B cell (primary cell): ENCODE data around the gene PKMYT1. TPM values are rescaled to one million over a fixed set of nuclear protein-coding genes. Genes with fewer than 3 reads are reported as not detected.
"Not testable (repeated sequence)": the region's sequence is repeated elsewhere in the genome, so short reads cannot be mapped to it uniquely, and the experiment has no call there.

Experiments used
- ATAC-seq: fragments of 200-7000 bp; cut with Tn5 transposase; one replicate; pipeline ENCODE4 v1.10.0; 2021; ENCODE audit warnings: low read depth, mild to moderate bottlenecking, moderate number of reproducible peaks, moderate library complexity
- CTCF ChIA-PET: fragments of 350-600 bp; sonication (Branson Sonifier 250); formaldehyde crosslinking; loops from one replicate; lab custom pipeline; 2021; ENCODE audit warnings: antibody characterized with exemption, inconsistent platforms; lab: Charles Lee
- POLR2A ChIA-PET: fragments of 350-600 bp; sonication (Branson Sonifier 250); formaldehyde crosslinking; loops from one replicate; lab custom pipeline; 2021; ENCODE audit warnings: antibody characterized with exemption; lab: Charles Lee
- DNase-seq: peaks from one replicate; pipeline ENCODE4 v3.0.0; 2013
- H2AFZ ChIP-seq: 2 replicates; pipeline ENCODE4 v1.6.1; 2012; ENCODE audit warnings: mild to moderate bottlenecking, low read depth, low read length; ENCODE audit not compliant: insufficient read depth, poor library complexity, severe bottlenecking
- H3K27ac ChIP-seq, 2 donors: 1 replicate in 1 of 2; 2 replicates in 1 of 2; pipeline ENCODE4 v1.5.1; 2012 to 2013; ENCODE audit warnings: low read length in 2 of 2, mild to moderate bottlenecking in 2 of 2, moderate library complexity in 1 of 2
- H3K27me3 ChIP-seq, 4 experiments: fragments of 200-600 bp in 1 of 4; sonication (generic) in 1 of 4; replicated peaks in 1 of 4; 1 replicate in 2 of 4; 2 replicates in 2 of 4; pipeline versions ENCODE4 v1.6.1 to v1.7.0; 2013 to 2016; ENCODE audit warnings: low read length in 3 of 4, mild to moderate bottlenecking in 2 of 4, mixed read lengths in 1 of 4, moderate library complexity in 1 of 4; ENCODE audit not compliant: insufficient read depth in 4 of 4, control insufficient read depth in 3 of 4; ENCODE audit errors: control extremely low read depth in 1 of 4
- H3K36me3 ChIP-seq, 2 experiments: replicated peaks in 1 of 2; 1 replicate in 1 of 2; 2 replicates in 1 of 2; pipeline versions ENCODE4 v1.6.1 to v1.7.1; 2013; ENCODE audit warnings: low read length in 1 of 2; ENCODE audit not compliant: insufficient read depth in 2 of 2, control insufficient read depth in 1 of 2; ENCODE audit errors: control extremely low read depth in 1 of 2, extremely low read depth in 1 of 2
- H3K4me1 ChIP-seq, 2 donors: fragments of 200-600 bp in 1 of 2; sonication (generic) in 1 of 2; 1 replicate in 1 of 2; 2 replicates in 1 of 2; pipeline versions ENCODE4 v1.5.1 to v1.6.1; 2013 to 2017; ENCODE audit warnings: low read length in 2 of 2; ENCODE audit not compliant: control insufficient read depth in 2 of 2, insufficient read depth in 2 of 2
- H3K4me2 ChIP-seq: replicated peaks from 2 replicates; pipeline ENCODE3; 2012; ENCODE audit warnings: mild to moderate bottlenecking, low read depth, low read length; ENCODE audit not compliant: poor library complexity, severe bottlenecking
- H3K4me3 ChIP-seq, 5 experiments: fragments of 200-600 bp in 1 of 5; sonication (generic) in 1 of 5; 1 replicate in 3 of 5; 2 replicates in 2 of 5; pipeline versions ENCODE4 v1.5.1 to v1.7.0; 2011 to 2016; ENCODE audit warnings: low read length in 4 of 5, mild to moderate bottlenecking in 4 of 5, low read depth in 2 of 5, control low read depth in 1 of 5, moderate library complexity in 1 of 5; ENCODE audit not compliant: insufficient read depth in 1 of 5; ENCODE audit errors: control extremely low read depth in 1 of 5, extremely low read depth in 1 of 5
- H3K79me2 ChIP-seq: fragments of 200-600 bp; sonication (generic); one replicate; pipeline ENCODE4 v1.6.0; 2016; ENCODE audit warnings: low read length; ENCODE audit not compliant: control insufficient read depth, insufficient read depth
- H3K9ac ChIP-seq: fragments of 200-600 bp; sonication (generic); 2 replicates; pipeline ENCODE4 v1.6.1; 2017; ENCODE audit warnings: mild to moderate bottlenecking, low read length, moderate library complexity
- H3K9me3 ChIP-seq, 3 donors: one replicate each; pipeline versions ENCODE4 v1.6.1 to v1.7.1; 2013; ENCODE audit warnings: low read length in 2 of 3; ENCODE audit not compliant: control insufficient read depth in 2 of 3, insufficient read depth in 1 of 3; ENCODE audit errors: control extremely low read depth in 1 of 3
- H4K20me1 ChIP-seq: 2 replicates; pipeline ENCODE4 v1.6.0; 2012; ENCODE audit warnings: mild to moderate bottlenecking, low read length; ENCODE audit not compliant: insufficient read depth, control insufficient read depth, poor library complexity, severe bottlenecking
- H3K27ac Mint-ChIP-seq: one replicate; pipeline ENCODE4 v1.8.0; 2021; ENCODE audit warnings: mixed read lengths
- H3K27me3 Mint-ChIP-seq: one replicate; pipeline ENCODE4 v1.8.0; 2021; ENCODE audit warnings: mixed read lengths
- H3K4me1 Mint-ChIP-seq: one replicate; pipeline ENCODE4 v1.8.0; 2021; ENCODE audit warnings: mixed read lengths
- H3K4me3 Mint-ChIP-seq: one replicate; pipeline ENCODE4 v1.8.0; 2021; ENCODE audit warnings: mixed read lengths
- H3K9me3 Mint-ChIP-seq: one replicate; pipeline ENCODE4 v1.8.0; 2022; ENCODE audit warnings: mixed read lengths; ENCODE audit not compliant: insufficient read depth
- CTCF ChIP-seq: fragments of 200-600 bp; IDR thresholded peaks from one replicate; pipeline ENCODE4 v1.8.0; 2022; ENCODE audit warnings: antibody characterized with exemption, mild to moderate bottlenecking
- EZH2 ChIP-seq: IDR thresholded peaks from 2 replicates; pipeline ENCODE4 v1.6.1; 2012; ENCODE audit warnings: borderline replicate concordance, low read depth, mild to moderate bottlenecking, moderate library complexity, low read length; ENCODE audit not compliant: insufficient read depth, poor library complexity, severe bottlenecking
- WGBS: methylation state at CpG from one replicate; pipeline ENCODE4 v1.1.5; 2013; ENCODE audit warnings: missing lambda C conversion rate; ENCODE audit not compliant: insufficient coverage; 5-methylcytosine and 5-hydroxymethylcytosine counted together
- intact Hi-C: fragments of 100-400 bp; cut with micrococcal nuclease; formaldehyde crosslinking; loops from one replicate; pipeline ENCODE4 v1.10.0; 2022
- polyA plus RNA-seq: library from polyadenylated mRNA; depleted of rRNA; stranded (reverse); fragments of >200 nt; gene quantifications from 2 replicates; pipeline ENCODE4 v1.2.3, GENCODE V29; 2012
- total RNA-seq, 2 donors: library from RNA; stranded (reverse); fragments of 120-200 nt in 1 of 2; gene quantifications; 1 replicate in 1 of 2; 2 replicates in 1 of 2; pipeline versions ENCODE4 v1.2.3 to v1.2.4, GENCODE V29; 2013 to 2022

Gene PKMYT1
- total and polyA plus RNA-seq, 2 donors (not counting 1 experiment from before 2014, with no cell fraction given) = 0.67 to 2.6 TPM

GRCh38 chr16:2948807-2949704, 31.2 kb downstream of the PKMYT1 start:
- H4K20me1 ChIP-seq = no peaks in the 10 kb centered on the region
- no peak overlapping the region for H3K9ac ChIP-seq
- no peak for DNase-seq
- ChIA-PET POLR2A (no interaction called here), CTCF (no interaction called here)
- Mint-ChIP-seq H3K27ac (no peak overlapping the region), H3K4me1 (no peaks in the 10 kb centered on the region), H3K27me3 (no peaks in the 10 kb centered on the region), H3K4me3 (no peak overlapping the region), H3K9me3 (no peaks in the 10 kb centered on the region)
- WGBS = 90% methylated on average over 36 of the region's 36 CpGs
- H3K36me3 ChIP-seq = peaks cover 0 to 3% of the 10 kb centered on the region in 2 experiments
- intact Hi-C loops = no loop called here
- no peak for ATAC-seq
- H3K27me3 ChIP-seq = peaks cover 0 to 2% (median 0%) of the 10 kb centered on the region in 4 experiments
- H2AFZ ChIP-seq = no peak overlapping the region
- no peak overlapping the region for H3K27ac ChIP-seq
- no peaks in the 10 kb centered on the region for H3K79me2 ChIP-seq
- no peak overlapping the region for H3K4me2 ChIP-seq
- no peak overlapping the region for H3K4me3 ChIP-seq
- H3K4me1 ChIP-seq = peaks cover 6 to 8% of the 10 kb centered on the region in 2 donors
- no peak for TF ChIP-seq EZH2
- TF ChIP-seq CTCF = no peak
- no peaks in the 10 kb centered on the region for H3K9me3 ChIP-seq

GRCh38 chr16:2946649-2947048, 33.6 kb downstream of the PKMYT1 start:
- Histone ChIP-seq H3K4me1 (no peaks in the 10 kb centered on the region), H3K27me3 (no peaks in the 10 kb centered on the region), H3K79me2 (no peaks in the 10 kb centered on the region), H3K36me3 (peaks cover 0 to 7% of the 10 kb centered on the region in 2 experiments), H3K9ac (no peak overlapping the region), H2AFZ (no peak overlapping the region), H3K4me3 (no peak overlapping the region), H3K4me2 (no peak overlapping the region), H4K20me1 (no peaks in the 10 kb centered on the region), H3K27ac (no peak overlapping the region), H3K9me3 (no peaks in the 10 kb centered on the region)
- Mint-ChIP-seq H3K4me3 (no peak overlapping the region), H3K4me1 (no peaks in the 10 kb centered on the region), H3K9me3 (no peaks in the 10 kb centered on the region), H3K27ac (no peak overlapping the region), H3K27me3 (no peaks in the 10 kb centered on the region)
- TF ChIP-seq EZH2 (no peak), CTCF (no peak)
- ChIA-PET POLR2A (no interaction called here), CTCF (interaction anchor here (0.9 kb wide), 1 partner anchor 13 kb away, joined by 3 read pairs; no protein-coding TSS in a partner anchor)
- DNase-seq = no peak
- WGBS = 100% methylated on average over 2 of the region's 4 CpGs
- no peak for ATAC-seq
- intact Hi-C loops = no loop called here

GRCh38 chr16:2943716-2944115, 36.5 kb downstream of the PKMYT1 start:
- H3K27ac ChIP-seq, ATAC-seq, H3K4me1 Mint-ChIP-seq, H3K79me2 ChIP-seq, H3K4me1 ChIP-seq, intact Hi-C loops, H3K4me3 Mint-ChIP-seq, POLR2A ChIA-PET, H4K20me1 ChIP-seq, H3K9ac ChIP-seq, H3K4me2 ChIP-seq, H3K9me3 ChIP-seq, DNase-seq, H3K27me3 ChIP-seq, H3K4me3 ChIP-seq, H2AFZ ChIP-seq, H3K27me3 Mint-ChIP-seq, H3K9me3 Mint-ChIP-seq, H3K27ac Mint-ChIP-seq: not testable (repeated sequence)
- H3K36me3 ChIP-seq = peaks cover 0 to 23% of the 10 kb centered on the region in 2 experiments
- WGBS = 87% methylated on average over 12 of the region's 12 CpGs
- CTCF ChIA-PET = interaction anchor here (0.6 to 2.6 kb wide), 2 partner anchors 17 to 26 kb away, joined by 3 to 9 read pairs; no protein-coding TSS in a partner anchor
